HEK293 (cell line): ENCODE results near the gene UHMK1.

Experiments
- CTCF ChIA-PET: fragments of 350-600 bp; formaldehyde crosslinking; extraction: SDS; loops from one replicate; lab custom pipeline; 2021; ENCODE audit warnings: antibody characterized with exemption; lab: Yijun Ruan, JAX
- POLR2A ChIA-PET: fragments of 300-600 bp; formaldehyde crosslinking; extraction: SDS; loops from one replicate; lab custom pipeline; 2020; ENCODE audit warnings: antibody characterized with exemption, inconsistent platforms; lab: Yijun Ruan, JAX
- H3K27ac ChIP-seq: fragments of 200-500 bp; sonication (Bioruptor generic); 2 replicates; pipeline ENCODE4 v1.5.1; 2014; ENCODE audit warnings: low read depth, low read length, control low read depth, inconsistent platforms; ENCODE audit errors: extremely low read depth
- H3K36me3 ChIP-seq, 2 experiments: fragments of 200-500 bp in 1 of 2; sonication (Bioruptor generic) in 1 of 2; 1 replicate in 1 of 2; 2 replicates in 1 of 2; pipeline ENCODE4 v1.5.1; 2014 to 2017; ENCODE audit warnings: inconsistent platforms in 2 of 2, low read length in 2 of 2; ENCODE audit not compliant: control insufficient read depth in 2 of 2, insufficient read depth in 1 of 2
- H3K4me1 ChIP-seq: fragments of 200-500 bp; sonication (Bioruptor generic); 2 replicates; pipeline ENCODE4 v1.5.1; 2014; ENCODE audit warnings: mild to moderate bottlenecking, low read length, inconsistent platforms; ENCODE audit not compliant: control insufficient read depth, insufficient read depth
- H3K4me3 ChIP-seq: 2 replicates; pipeline ENCODE4 v1.5.1; 2011; ENCODE audit warnings: low read depth, mild to moderate bottlenecking, control low read depth, low read length, moderate library complexity
- H3K9me3 ChIP-seq: fragments of 200-500 bp; sonication (Bioruptor generic); 2 replicates; pipeline ENCODE4 v1.5.1; 2014; ENCODE audit warnings: low read depth, low read length, inconsistent platforms; ENCODE audit not compliant: control insufficient read depth, insufficient read depth
- FEZF1 ChIP-seq: fragments of 450-650 bp; formaldehyde crosslinking; IDR thresholded peaks from 2 replicates; pipeline ENCODE4 v1.5.1; 2016; ENCODE audit warnings: missing biosample characterization, missing genetic modification characterization
- PRDM1 ChIP-seq: fragments of 450-650 bp; formaldehyde crosslinking; IDR thresholded peaks from 2 replicates; pipeline ENCODE4; 2016; ENCODE audit warnings: missing biosample characterization, missing genetic modification characterization
- RBAK ChIP-seq: fragments of 450-650 bp; formaldehyde crosslinking; IDR thresholded peaks from 2 replicates; pipeline ENCODE4 v1.5.1; 2016; ENCODE audit warnings: missing biosample characterization, missing genetic modification characterization
- SETDB1 ChIP-seq: IDR thresholded peaks from one replicate; pipeline ENCODE4 v1.6.1; 2017; ENCODE audit warnings: mild to moderate bottlenecking, low read length, moderate library complexity, mixed read lengths; ENCODE audit not compliant: insufficient read length
- ZFP3 ChIP-seq: fragments of 450-650 bp; formaldehyde crosslinking; IDR thresholded peaks from 2 replicates; pipeline ENCODE4 v1.5.1; 2016; ENCODE audit warnings: low read depth, missing biosample characterization, missing genetic modification characterization
- ZFP41 ChIP-seq: fragments of 450-650 bp; formaldehyde crosslinking; IDR thresholded peaks from 2 replicates; pipeline ENCODE4 v1.5.1; 2016; ENCODE audit warnings: missing biosample characterization, missing genetic modification characterization, borderline replicate concordance
- ZNF132 ChIP-seq: fragments of 450-650 bp; formaldehyde crosslinking; IDR thresholded peaks from 2 replicates; pipeline ENCODE4 v1.5.1; 2017; ENCODE audit warnings: missing biosample characterization, missing genetic modification characterization, borderline replicate concordance
- ZNF221 ChIP-seq: fragments of 450-650 bp; formaldehyde crosslinking; IDR thresholded peaks from 2 replicates; pipeline ENCODE4 v1.5.1; 2017; ENCODE audit warnings: missing biosample characterization, missing genetic modification characterization, borderline replicate concordance
- ZNF24 ChIP-seq: fragments of 450-650 bp; formaldehyde crosslinking; IDR thresholded peaks from 2 replicates; pipeline ENCODE4 v1.5.1; 2016; ENCODE audit warnings: missing biosample characterization, missing genetic modification characterization
- ZNF341 ChIP-seq: fragments of 450-650 bp; formaldehyde crosslinking; IDR thresholded peaks from 2 replicates; pipeline ENCODE4; 2016; ENCODE audit warnings: low read depth, missing biosample characterization, missing genetic modification characterization
- ZNF350 ChIP-seq: fragments of 450-650 bp; formaldehyde crosslinking; IDR thresholded peaks from 2 replicates; pipeline ENCODE4 v1.5.0; 2017; ENCODE audit warnings: missing biosample characterization, mild to moderate bottlenecking, missing genetic modification characterization
- ZNF621 ChIP-seq: fragments of 450-650 bp; formaldehyde crosslinking; IDR thresholded peaks from 2 replicates; pipeline ENCODE4 v1.5.1; 2017; ENCODE audit warnings: missing biosample characterization, missing genetic modification characterization
- ZNF664 ChIP-seq: fragments of 450-650 bp; formaldehyde crosslinking; IDR thresholded peaks from 2 replicates; pipeline ENCODE4 v1.5.1; 2016; ENCODE audit warnings: missing biosample characterization, missing genetic modification characterization
- ZNF707 ChIP-seq: fragments of 450-650 bp; formaldehyde crosslinking; IDR thresholded peaks from 2 replicates; pipeline ENCODE4 v1.5.1; 2016; ENCODE audit warnings: missing biosample characterization, missing genetic modification characterization
- TF ChIP-seq, protein P1 (sequence below): fragments of 450-650 bp; formaldehyde crosslinking; IDR thresholded peaks from 2 replicates; pipeline ENCODE4 v1.5.1; 2016; ENCODE audit warnings: missing biosample characterization, missing genetic modification characterization
- TF ChIP-seq, protein P2 (sequence below): fragments of 450-650 bp; formaldehyde crosslinking; optimal IDR thresholded peaks from 2 replicates; pipeline ENCODE3; 2016; ENCODE audit warnings: missing biosample characterization, mild to moderate bottlenecking, missing genetic modification characterization
- TF ChIP-seq, protein P3 (sequence below): fragments of 450-650 bp; formaldehyde crosslinking; IDR thresholded peaks from 2 replicates; pipeline ENCODE4 v1.5.1; 2016; ENCODE audit warnings: missing biosample characterization, missing genetic modification characterization, borderline replicate concordance

Gene UHMK1

DNA sequence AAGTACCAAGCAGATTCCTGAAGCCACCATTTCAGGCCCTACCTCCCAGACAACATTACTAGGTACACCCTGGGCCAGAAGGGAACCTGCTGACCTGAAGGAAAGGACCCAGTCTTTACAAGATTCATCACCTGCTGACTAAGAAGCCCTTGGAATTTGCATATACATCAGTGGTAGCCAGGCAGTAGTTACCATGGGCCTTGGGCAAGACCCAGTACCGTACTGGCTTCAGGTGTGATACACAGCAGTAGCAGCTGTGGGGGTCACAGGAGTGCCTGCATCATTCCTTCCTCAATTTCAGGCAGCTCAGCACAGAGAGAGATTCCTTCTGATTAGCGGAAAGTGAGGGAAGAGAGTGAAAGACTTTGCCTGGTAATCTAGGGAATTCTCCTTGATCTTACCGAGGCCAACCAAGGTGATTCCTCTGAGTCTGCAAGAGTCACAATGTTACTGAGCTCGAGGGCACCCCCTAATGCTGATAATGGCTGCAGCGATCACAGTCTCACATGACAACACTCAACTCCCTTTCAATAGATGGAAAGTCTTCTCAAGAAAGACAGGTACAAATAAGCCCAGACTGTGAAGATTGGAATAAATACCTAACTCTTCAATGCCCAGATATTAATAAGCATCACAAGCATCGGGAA lies 22.0 kb upstream of the UHMK1 start:
- ChIA-PET CTCF (interaction anchor here (0.6 kb wide), 1 partner anchor 152 kb away, joined by 4 read pairs; no protein-coding TSS in a partner anchor), POLR2A (no interaction called here)
- TF ChIP-seq ZFP41 (no peak), FEZF1 (tag by site-specific recombination) (no peak), ZNF341 (tag by site-specific recombination) (no peak), ZFP3 (no peak), ZNF664 (tag by site-specific recombination) (no peak), ZNF221 (tag by site-specific recombination) (no peak), ZNF350 (tag by site-specific recombination) (no peak)

DNA sequence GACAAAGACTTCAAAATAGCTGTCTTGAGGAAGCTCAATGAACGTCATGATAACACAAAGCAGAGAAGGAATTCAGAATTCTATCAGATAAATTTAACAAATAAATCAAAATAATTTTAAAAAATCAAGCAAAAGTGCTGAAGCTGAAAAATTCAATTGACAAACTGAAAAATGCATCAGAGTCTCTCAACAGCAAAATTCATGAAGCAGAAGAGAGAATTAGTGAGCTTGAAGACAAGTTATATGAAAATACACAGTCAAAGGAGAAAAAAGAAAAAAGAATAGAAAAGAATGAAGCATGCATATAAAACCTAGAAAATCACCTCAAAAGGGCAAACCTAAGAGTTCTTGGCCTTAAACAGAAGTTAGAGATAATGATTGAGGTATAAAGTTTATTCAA lies 21.0 kb upstream of the UHMK1 start:
- Histone ChIP-seq H3K27ac (no peak overlapping the region), H3K4me3 (no peak overlapping the region), H3K4me1 (no peaks in the 10 kb centered on the region), H3K36me3 (no peaks in the 10 kb centered on the region), H3K9me3 (no peaks in the 10 kb centered on the region)
- POLR2A ChIA-PET = no interaction called here
- CTCF ChIA-PET = no interaction called here
- no peak for TF ChIP-seq ZNF707
- peak; percentile 71 for TF ChIP-seq SETDB1
- TF ChIP-seq, all 188 proteins: peak for 1

More for the DNA sequence above, 22.0 kb upstream of the UHMK1 start:
- Histone ChIP-seq H3K36me3 (no peaks in the 10 kb centered on the region), H3K27ac (no peak overlapping the region), H3K9me3 (no peaks in the 10 kb centered on the region), H3K4me1 (no peaks in the 10 kb centered on the region), H3K4me3 (no peak overlapping the region)

DNA sequence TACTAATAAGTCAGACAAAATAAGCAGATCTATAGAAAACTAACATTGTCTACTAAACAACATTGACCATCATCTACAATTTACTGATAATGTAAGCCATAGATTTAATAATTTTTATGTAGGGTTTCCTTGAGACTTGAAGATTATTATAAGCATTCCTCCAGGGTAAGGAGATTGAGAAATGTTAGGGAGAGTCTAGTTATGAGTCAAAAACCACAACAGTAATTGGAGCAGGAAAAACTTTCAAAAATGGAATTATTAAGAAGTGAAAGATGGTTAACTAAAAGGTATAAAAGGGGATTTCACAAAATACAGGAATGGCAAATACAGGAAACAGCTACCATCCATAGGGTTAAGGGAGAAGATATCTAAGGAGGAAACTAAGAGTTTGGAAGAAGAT lies 12.4 kb upstream of the UHMK1 start:
- Histone ChIP-seq H3K9me3 (no peaks in the 10 kb centered on the region), H3K4me3 (no peak overlapping the region), H3K27ac (no peak overlapping the region), H3K36me3 (no peaks in the 10 kb centered on the region), H3K4me1 (no peaks in the 10 kb centered on the region)
- TF ChIP-seq, protein P1, sequence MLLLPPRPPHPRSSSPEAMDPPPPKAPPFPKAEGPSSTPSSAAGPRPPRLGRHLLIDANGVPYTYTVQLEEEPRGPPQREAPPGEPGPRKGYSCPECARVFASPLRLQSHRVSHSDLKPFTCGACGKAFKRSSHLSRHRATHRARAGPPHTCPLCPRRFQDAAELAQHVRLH (tag by site-specific recombination) = no peak
- TF ChIP-seq, protein P2, sequence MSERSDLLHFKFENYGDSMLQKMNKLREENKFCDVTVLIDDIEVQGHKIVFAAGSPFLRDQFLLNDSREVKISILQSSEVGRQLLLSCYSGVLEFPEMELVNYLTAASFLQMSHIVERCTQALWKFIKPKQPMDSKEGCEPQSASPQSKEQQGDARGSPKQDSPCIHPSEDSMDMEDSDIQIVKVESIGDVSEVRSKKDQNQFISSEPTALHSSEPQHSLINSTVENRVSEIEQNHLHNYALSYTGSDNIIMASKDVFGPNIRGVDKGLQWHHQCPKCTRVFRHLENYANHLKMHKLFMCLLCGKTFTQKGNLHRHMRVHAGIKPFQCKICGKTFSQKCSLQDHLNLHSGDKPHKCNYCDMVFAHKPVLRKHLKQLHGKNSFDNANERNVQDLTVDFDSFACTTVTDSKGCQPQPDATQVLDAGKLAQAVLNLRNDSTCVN = no peak
- TF ChIP-seq ZNF24 (tag by site-specific recombination) = no peak
- CTCF ChIA-PET = interaction anchor here (0.5 kb wide), 1 partner anchor 142 kb away, joined by 3 read pairs; no protein-coding TSS in a partner anchor
- POLR2A ChIA-PET = no interaction called here

DNA sequence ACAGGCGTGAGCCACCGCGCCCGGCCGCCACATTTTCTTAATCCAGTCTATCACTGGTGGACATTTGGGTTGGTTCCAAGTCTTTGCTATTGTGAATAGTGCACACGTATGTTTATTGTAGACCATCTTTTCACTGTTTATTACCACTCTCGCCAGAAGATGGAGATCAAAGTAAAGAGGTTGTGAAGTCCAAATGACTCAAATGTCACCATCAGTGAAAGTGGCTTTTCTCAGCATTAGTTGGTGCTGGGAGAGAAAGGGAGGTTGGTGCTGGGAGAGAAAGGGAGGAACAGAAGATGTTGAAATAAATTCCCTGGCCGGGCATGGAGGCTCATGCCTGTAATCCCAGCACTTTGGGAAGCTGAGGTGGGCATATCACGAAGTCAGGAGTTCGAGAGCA lies 10.4 kb upstream of the UHMK1 start:
- TF ChIP-seq RBAK (tag by site-specific recombination) (no peak), PRDM1 (tag by site-specific recombination) (0 out of 2 replicates have a peak, but pooled peaks have one; percentile 27), ZNF132 (tag by site-specific recombination) (no peak), ZNF621 (no peak)
- TF ChIP-seq, protein P3, sequence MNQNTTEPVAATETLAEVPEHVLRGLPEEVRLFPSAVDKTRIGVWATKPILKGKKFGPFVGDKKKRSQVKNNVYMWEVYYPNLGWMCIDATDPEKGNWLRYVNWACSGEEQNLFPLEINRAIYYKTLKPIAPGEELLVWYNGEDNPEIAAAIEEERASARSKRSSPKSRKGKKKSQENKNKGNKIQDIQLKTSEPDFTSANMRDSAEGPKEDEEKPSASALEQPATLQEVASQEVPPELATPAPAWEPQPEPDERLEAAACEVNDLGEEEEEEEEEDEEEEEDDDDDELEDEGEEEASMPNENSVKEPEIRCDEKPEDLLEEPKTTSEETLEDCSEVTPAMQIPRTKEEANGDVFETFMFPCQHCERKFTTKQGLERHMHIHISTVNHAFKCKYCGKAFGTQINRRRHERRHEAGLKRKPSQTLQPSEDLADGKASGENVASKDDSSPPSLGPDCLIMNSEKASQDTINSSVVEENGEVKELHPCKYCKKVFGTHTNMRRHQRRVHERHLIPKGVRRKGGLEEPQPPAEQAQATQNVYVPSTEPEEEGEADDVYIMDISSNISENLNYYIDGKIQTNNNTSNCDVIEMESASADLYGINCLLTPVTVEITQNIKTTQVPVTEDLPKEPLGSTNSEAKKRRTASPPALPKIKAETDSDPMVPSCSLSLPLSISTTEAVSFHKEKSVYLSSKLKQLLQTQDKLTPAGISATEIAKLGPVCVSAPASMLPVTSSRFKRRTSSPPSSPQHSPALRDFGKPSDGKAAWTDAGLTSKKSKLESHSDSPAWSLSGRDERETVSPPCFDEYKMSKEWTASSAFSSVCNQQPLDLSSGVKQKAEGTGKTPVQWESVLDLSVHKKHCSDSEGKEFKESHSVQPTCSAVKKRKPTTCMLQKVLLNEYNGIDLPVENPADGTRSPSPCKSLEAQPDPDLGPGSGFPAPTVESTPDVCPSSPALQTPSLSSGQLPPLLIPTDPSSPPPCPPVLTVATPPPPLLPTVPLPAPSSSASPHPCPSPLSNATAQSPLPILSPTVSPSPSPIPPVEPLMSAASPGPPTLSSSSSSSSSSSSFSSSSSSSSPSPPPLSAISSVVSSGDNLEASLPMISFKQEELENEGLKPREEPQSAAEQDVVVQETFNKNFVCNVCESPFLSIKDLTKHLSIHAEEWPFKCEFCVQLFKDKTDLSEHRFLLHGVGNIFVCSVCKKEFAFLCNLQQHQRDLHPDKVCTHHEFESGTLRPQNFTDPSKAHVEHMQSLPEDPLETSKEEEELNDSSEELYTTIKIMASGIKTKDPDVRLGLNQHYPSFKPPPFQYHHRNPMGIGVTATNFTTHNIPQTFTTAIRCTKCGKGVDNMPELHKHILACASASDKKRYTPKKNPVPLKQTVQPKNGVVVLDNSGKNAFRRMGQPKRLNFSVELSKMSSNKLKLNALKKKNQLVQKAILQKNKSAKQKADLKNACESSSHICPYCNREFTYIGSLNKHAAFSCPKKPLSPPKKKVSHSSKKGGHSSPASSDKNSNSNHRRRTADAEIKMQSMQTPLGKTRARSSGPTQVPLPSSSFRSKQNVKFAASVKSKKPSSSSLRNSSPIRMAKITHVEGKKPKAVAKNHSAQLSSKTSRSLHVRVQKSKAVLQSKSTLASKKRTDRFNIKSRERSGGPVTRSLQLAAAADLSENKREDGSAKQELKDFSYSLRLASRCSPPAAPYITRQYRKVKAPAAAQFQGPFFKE (tag by site-specific recombination) = no peak
- POLR2A ChIA-PET = no interaction called here
- H3K4me1 ChIP-seq = no peaks in the 10 kb centered on the region
- no peak overlapping the region for H3K27ac ChIP-seq
- CTCF ChIA-PET = no interaction called here
- no peak overlapping the region for H3K4me3 ChIP-seq
- no peaks in the 10 kb centered on the region for H3K9me3 ChIP-seq
- H3K36me3 ChIP-seq = no peaks in the 10 kb centered on the region
